Sciatic nerve (tissue), 2 donors: ENCODE measurements around the gene ADGRG3. TPM values are rescaled to one million over a fixed set of nuclear protein-coding genes. Genes with fewer than 3 reads are reported as not detected.
"Not testable (repeated sequence)": the region's sequence is repeated elsewhere in the genome, so short reads cannot be mapped to it uniquely, and the experiment has no call there.

Experiments used
- ATAC-seq: fragments of 200-7000 bp; cut with Tn5 transposase; one replicate; pipeline ENCODE4 v1.9.1; 2020; ENCODE audit warnings: mild to moderate bottlenecking, moderate library complexity
- DNase-seq: peaks from one replicate; pipeline ENCODE4 v3.0.0-alpha.2; 2020; ENCODE audit warnings: low spot score
- intact Hi-C: fragments of 100-400 bp; cut with DNase I; formaldehyde crosslinking; loops from one replicate; pipeline ENCODE4 v1.14.2; 2022
- total RNA-seq: library from RNA; stranded (reverse); fragmentation: NEBNext Ultra II Directional; extraction: Animal tissue kit (Norgen Biotek cat#: 25700); gene quantifications from one replicate; pipeline ENCODE4 v1.2.1, GENCODE V29; 2021
- donor health status: DM: no; HTN: no; CAD: no.
- donor health status: DM: no; HTN: no; CAD: no.

The ADGRG3 gene
- total RNA-seq, 1 donor from 2014 or later, result 4.6 TPM

- no peak for DNase-seq
- intact Hi-C loops, result no loop called here
- no peak for ATAC-seq
Observed at GRCh38 chr16:57724531-57724930, 56.4 kb downstream of the ADGRG3 start.

DNA sequence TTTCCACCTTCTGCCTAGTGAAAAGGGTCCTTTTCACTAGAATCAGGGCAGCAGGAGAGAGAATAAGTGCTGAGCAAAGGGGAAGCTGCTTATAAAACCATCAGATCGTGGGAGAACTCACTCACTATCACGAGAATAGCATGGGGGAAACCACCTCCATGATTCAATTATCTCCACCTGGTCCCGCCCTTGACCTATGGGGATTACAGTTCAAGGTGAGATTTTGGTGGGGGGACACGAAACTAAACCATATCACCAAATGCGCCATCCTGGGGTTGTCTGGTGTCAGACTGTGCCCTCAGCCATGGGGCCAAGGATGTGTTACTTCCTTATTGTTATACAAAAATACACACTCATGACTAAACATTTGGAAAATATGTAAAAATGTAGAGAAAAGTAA is 57.0 kb downstream of the ADGRG3 start:
- ATAC-seq, result no peak
- no peak for DNase-seq
- intact Hi-C loops, result no loop called here

DNA sequence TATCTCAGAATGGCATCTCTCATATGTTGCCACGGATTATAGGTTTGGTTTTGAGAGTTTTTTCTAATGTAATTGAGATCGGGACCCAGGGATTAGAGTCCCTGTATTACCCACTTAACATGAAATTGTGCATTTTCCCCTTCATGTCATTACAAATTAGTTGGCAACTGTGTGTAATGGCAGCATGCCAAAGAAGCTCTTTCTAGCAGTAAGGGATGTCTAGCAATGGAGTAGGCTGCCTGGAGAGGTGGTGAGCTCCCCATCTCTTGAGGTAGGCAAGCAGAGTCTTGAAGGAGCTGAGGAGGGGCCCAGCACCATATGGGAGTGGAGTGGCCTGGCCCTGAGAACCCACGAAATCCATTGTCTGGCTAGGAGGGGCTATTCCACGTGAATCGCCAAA is 57.4 kb downstream of the ADGRG3 start:
- ATAC-seq (no peak), DNase-seq (no peak)
- intact Hi-C loops, result no loop called here

GRCh38 chr16:57725976-57726375 is 57.9 kb downstream of the ADGRG3 start:
- ATAC-seq (no peak), DNase-seq (no peak)
- intact Hi-C loops, result no loop called here

- intact Hi-C loops, result no loop called here
- DNase-seq (no peak), ATAC-seq (no peak)
Observed at GRCh38 chr16:57726433-57726947, 58.4 kb downstream of the ADGRG3 start.

GRCh38 chr16:57727610-57728009 is 59.5 kb downstream of the ADGRG3 start:
- ATAC-seq (no peak), DNase-seq (no peak)
- intact Hi-C loops, result no loop called here

GRCh38 chr16:57728336-57729181 is 60.5 kb downstream of the ADGRG3 start:
- intact Hi-C loops, result no loop called here
- DNase-seq (no peak), ATAC-seq (no peak)

DNA sequence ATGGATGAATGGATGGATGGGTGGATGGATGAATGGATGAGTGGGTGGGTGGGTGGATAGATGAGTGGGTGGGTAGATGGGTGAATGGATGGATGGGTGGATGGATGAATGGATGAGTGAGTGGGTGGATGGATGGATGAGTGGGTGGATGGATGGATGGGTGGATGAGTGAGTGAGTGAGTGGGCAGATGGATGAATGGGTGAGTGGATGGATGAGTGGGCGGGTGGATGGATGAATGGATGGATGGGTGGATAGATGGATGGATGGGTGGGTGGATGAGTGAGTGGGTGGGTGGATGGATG is 61.0 kb downstream of the ADGRG3 start:
- ATAC-seq (no peak), DNase-seq (no peak)
- intact Hi-C loops, result no loop called here

DNA sequence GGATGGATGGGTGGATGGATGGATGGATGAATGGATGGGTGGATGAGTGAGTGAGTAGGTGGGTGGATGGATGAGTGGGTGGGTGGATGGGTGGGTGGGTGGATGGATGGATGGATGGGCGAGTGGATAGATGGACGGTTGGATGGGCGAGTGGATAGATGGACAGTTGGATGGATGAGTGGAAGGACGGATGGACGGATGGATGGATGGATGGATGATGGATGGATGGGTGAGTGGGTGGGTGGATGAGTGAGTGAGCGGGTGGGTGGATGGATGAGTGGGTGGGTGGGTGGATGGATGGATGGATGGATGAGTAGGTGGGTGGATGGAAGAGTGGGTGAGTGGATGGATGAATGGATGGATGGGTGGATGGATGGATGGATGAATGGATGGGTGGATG is 61.7 kb downstream of the ADGRG3 start:
- intact Hi-C loops, DNase-seq: not testable (repeated sequence)

GRCh38 chr16:57730771-57731730 is 62.9 kb downstream of the ADGRG3 start:
- intact Hi-C loops, result no loop called here
- ATAC-seq, result no peak
- DNase-seq, result peak; percentile 27

More for the DNA sequence above, 61.7 kb downstream of the ADGRG3 start:
- not testable (repeated sequence) for ATAC-seq

DNA sequence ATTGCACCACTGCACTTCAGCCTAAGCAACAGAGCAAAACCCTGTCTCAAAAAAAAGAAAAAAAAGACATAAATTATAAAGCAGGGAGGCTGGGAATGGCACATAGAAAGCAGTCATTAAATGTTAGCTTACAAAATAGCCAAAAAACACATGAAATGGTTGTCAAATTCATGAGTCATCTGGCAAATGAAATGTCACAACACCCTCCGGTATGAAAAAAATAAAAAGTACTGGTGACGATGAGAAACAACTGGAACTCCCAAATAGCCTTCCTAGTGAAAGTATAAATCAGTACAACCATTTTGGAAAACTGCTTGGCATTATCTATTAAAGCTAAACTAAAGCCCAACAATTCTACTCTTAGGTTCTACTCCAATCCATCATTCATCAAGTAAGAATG is 63.9 kb downstream of the ADGRG3 start:
- intact Hi-C loops, result no loop called here
- DNase-seq (no peak), ATAC-seq (no peak)

DNA sequence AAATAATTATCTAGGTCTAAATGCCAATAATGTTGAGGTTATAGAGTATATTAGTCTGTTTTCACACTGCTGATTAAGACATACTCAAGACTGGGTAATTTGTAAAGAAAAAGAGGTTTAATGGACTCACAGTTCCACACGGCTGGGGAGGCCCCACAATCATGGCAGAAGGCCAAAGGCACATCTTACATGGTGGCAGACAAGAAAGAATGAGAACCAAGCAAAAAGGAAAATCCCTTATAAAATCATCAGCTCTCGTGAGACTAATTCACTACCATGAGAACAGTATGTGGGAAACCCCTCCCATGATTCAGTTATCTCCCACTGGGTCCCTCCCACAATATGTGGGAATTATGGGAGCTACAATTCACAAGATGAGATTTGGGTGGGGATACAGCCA is 64.6 kb downstream of the ADGRG3 start:
- DNase-seq (peak; percentile 36), ATAC-seq (no peak)
- intact Hi-C loops, result no loop called here

DNA sequence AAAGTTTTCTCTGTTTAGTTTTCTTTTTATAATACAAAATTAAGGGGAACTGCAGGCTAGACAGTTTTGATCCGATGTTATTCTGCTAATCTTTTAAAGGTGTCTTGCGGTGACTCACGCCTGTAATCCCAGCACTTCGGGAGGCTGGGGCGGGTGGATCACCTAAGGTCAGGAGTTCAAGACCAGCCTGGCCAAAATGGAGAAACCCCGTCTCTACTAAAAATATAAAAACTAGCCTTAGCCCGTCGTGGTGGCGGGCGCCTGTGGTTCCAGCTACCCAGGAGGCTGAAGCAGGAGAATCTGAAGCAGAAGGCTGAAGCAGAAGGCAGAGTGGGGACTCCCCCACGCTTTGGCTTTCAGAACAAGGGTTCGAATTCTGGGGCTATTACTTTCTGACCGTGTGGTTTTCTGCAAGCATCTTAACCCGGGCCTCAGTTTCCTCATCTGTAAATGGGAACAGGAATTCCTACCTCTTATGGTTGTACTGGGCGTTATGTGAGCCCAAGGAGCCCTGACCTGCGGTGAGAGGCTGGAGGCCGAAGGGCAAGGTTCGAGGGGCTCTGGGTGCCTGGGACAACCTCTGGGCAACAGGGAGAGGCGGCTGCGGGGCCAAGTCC is 66.3 kb downstream of the ADGRG3 start:
- intact Hi-C loops, result no loop called here
- DNase-seq (no peak), ATAC-seq (no peak)

DNA sequence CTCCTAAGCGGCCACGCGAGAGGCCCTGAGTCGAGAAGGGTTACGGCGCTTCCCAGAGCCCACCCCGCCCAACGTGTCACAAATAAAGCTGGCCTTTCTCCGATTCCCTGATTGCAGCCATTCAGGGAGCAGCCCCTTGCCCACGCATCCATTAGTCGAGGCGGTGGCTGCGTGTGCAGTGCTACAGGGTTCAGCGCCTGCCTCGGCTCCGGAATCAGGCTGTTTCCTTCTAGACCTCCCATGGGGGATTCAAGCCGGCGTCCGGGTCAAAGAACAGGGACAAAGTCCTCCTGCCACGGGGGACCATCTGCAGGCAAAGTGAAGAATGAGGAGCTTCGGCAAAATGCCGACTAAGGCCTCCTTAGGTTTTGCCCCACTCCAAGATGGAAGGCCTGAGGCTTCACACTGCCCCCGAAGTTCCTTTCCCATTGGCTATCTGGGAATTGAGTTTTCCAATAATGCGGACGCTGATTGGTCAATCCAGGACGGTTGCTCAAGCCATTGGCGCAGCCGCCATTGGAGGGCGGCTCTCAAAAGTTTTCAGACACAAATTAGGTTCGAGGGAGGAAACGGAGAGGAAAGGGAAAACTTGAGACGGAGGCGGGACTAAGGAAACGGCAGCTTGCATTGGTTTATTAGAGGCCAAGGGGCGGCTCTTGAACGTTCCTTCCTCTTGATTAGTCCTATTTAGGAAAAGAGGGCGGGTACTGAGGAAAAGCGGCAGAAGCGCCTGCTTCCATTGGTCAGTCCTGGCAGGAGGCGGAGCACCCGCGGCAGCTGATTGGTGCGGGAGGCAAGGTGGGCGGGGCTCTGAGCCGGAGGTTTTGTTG is 67.0 kb downstream of the ADGRG3 start:
- intact Hi-C loops, result no loop called here
- DNase-seq, result peak; percentile 98
- ATAC-seq, result peak; percentile 97

DNA sequence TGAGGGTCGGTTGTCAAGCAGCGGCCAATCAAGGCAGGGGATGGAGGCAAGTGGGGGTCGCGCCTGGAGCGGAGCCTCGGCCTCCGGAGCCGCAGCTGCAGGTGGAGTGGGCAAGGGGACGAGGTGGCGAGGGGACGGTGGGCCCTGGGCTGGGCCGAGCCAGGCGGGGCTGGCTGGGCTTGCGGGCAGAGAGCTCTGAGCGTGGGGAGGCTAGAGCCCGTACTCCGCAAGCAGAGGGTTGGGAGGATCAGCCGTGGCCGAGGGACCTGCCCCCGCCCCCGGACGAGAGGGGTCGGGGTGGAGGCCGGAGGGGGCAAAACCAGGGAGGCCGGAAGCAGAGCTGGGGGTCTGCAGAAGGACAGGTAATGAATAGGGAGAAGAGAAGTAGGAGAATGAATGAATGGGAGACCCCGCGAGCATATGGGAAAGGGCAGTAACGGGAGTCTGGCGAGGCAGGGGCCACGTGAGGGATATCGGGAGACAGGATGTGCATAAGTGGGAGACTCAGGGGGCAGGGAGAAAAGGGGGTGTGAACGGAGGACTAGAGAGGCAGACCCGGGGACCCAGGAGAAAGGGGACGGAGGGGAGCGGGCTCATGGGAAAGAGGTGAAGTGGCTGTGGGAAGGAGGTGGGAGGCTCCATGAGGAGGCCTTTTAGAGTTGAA is 67.8 kb downstream of the ADGRG3 start, which contains the start of gene KATNB1:
KATNB1 (plus strand) TSS at position 16 of the 664 bp plus-strand sequence. CDS start 1,474 bp downstream, outside the sequence.
- intact Hi-C loops, result no loop called here
- no peak for ATAC-seq

DNA sequence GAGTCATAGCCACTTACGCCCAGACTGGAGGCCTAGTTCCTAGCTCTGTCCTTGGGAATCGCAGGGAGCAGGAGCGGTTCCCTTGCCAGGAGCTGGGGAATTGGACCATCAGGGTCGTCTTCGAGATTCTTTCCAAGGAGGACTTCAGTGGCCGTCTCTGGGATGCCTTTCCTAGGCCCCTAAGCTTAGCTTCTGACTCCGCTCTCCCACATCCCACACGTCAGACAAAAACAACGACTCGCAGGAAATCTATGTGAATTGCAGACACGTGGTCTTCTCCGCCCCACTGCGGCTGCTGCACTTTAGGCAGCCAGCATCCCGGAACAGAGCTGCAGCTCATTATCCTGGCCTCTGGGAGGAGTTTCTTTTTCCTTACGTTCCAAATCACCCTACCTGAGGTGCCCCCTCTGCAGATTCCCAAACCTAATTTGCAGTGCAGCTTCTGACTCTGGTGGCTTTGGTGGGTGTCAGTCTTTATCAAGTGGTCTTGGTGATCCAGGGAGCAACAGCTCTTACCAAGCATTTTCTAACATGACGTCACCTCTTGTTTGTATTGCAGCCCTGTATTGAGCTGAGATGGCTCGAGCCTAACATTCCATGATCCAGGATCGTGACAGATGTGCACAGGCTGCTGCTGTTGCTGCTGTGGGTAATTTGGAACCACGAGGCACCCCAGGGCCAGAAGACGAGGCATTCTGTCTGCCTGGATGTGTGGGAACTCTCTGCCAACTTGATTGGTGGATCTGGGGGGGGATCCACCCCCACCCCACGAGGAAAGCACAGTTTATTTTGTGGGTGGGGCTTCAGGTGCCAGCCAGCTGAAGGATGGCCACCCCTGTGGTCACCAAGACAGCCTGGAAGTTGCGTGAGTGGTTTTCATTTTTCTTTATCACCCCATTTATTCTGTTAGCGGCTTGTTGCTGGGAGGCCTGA is 68.6 kb downstream of the ADGRG3 start:
- ATAC-seq, result no peak
- no peak for DNase-seq
- intact Hi-C loops, result no loop called here

More for the DNA sequence above, 67.8 kb downstream of the ADGRG3 start, which contains the start of gene KATNB1:
- DNase-seq, result no peak

DNA sequence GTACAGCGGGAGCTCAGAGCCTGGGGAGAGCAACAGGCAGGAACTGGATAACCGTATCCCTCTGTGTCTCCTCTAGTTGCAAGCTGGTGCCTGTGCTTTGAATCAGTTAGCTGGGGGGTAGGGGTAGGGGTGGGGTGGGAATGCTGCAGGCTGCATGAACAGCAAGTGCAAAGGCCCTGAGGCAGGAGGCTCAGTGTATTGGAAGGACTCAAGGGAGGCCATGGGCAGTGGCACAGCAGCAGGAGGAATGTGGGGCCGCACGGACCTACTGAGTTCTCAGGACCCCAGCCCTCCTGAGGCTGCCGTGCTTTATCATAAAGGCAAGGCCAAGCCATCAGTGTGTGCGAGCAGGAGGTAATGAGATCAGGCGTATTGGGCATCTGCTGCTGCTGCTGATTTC is 70.7 kb downstream of the ADGRG3 start:
- ATAC-seq (no peak), DNase-seq (no peak)
- intact Hi-C loops, result no loop called here
